Activated CD8-positive, alpha-beta memory T cell treated with anti-CD3 and anti-CD28 coated beads, Interleukin-2, amount 50 U/mL, for 1 hour (primary cell): ENCODE results near the gene CCDC167.
A peak's percentile ranks its signal among the peaks of the same experiment; 100 is the strongest.

ENCODE experiments used
- DNase-seq: peaks from one replicate; pipeline ENCODE4 v3.0.0-alpha.2; 2020; ENCODE audit errors: extremely low read depth

The CCDC167 gene

GRCh38 chr6:37489697-37490336, 9.9 kb downstream of the CCDC167 start:
- DNase-seq, result no peak

- DNase-seq, result no peak
Measured at GRCh38 chr6:37488476-37488875, 11.2 kb downstream of the CCDC167 start.

- no peak for DNase-seq
Measured at GRCh38 chr6:37487591-37488380, 11.9 kb downstream of the CCDC167 start.

- DNase-seq, result no peak
Measured at GRCh38 chr6:37486121-37486839, 13.4 kb downstream of the CCDC167 start.

- DNase-seq, result no peak
Measured at GRCh38 chr6:37485291-37485702, 14.4 kb downstream of the CCDC167 start.

- no peak for DNase-seq
Measured at GRCh38 chr6:37484786-37485170, 14.9 kb downstream of the CCDC167 start.

- peak; percentile 56 for DNase-seq
Measured at GRCh38 chr6:37483917-37484785, 15.5 kb downstream of the CCDC167 start.

- DNase-seq, result no peak
Measured at GRCh38 chr6:37483252-37483901, 16.3 kb downstream of the CCDC167 start.

- no peak for DNase-seq
Measured at GRCh38 chr6:37482606-37483251, 17.0 kb downstream of the CCDC167 start.

GRCh38 chr6:37481711-37482605, 17.7 kb downstream of the CCDC167 start:
- no peak for DNase-seq

GRCh38 chr6:37480951-37481534, 18.6 kb downstream of the CCDC167 start:
- DNase-seq, result no peak

GRCh38 chr6:37480118-37480736, 19.5 kb downstream of the CCDC167 start:
- DNase-seq, result no peak

GRCh38 chr6:37479266-37479854, 20.3 kb downstream of the CCDC167 start:
- no peak for DNase-seq

GRCh38 chr6:37478827-37479226, 20.9 kb downstream of the CCDC167 start:
- no peak for DNase-seq

- DNase-seq, result no peak
Measured at GRCh38 chr6:37477656-37478435, 21.8 kb downstream of the CCDC167 start.

GRCh38 chr6:37477191-37477590, 22.5 kb downstream of the CCDC167 start:
- DNase-seq, result no peak

GRCh38 chr6:37474316-37474715, 25.4 kb downstream of the CCDC167 start:
- no peak for DNase-seq
